Thymus (tissue), 11 donors: Measurements from ENCODE around the gene PDK4. TPM values are rescaled to one million over a fixed set of nuclear protein-coding genes. Genes with fewer than 3 reads are reported as not detected.

Source experiments
- DNase-seq, 9 donors: peaks; one replicate each; pipeline ENCODE4 v3.0.0-alpha.2; 2013; ENCODE audit warnings: low spot score in 9 of 9, low read depth in 6 of 9, missing footprints in 1 of 9
- H3K27ac ChIP-seq, 2 donors: one replicate each; pipeline ENCODE4 v1.5.1; 2013; ENCODE audit warnings: control low read depth in 1 of 2, low read depth in 1 of 2, low read length in 1 of 2, mild to moderate bottlenecking in 1 of 2, moderate library complexity in 1 of 2
- H3K27me3 ChIP-seq, 2 donors: one replicate each; pipeline ENCODE4 v1.5.1; 2013; ENCODE audit warnings: low read length in 1 of 2; ENCODE audit not compliant: control insufficient read depth in 2 of 2, insufficient read depth in 1 of 2
- H3K36me3 ChIP-seq, 2 donors: one replicate each; pipeline ENCODE4 v1.5.1; 2013; ENCODE audit warnings: low read length in 1 of 2, mild to moderate bottlenecking in 1 of 2, moderate library complexity in 1 of 2; ENCODE audit not compliant: control insufficient read depth in 2 of 2, insufficient read depth in 2 of 2
- H3K4me1 ChIP-seq, 2 donors: one replicate each; pipeline ENCODE4 v1.5.1; 2013; ENCODE audit warnings: low read length in 2 of 2; ENCODE audit not compliant: control insufficient read depth in 2 of 2, insufficient read depth in 2 of 2
- H3K4me3 ChIP-seq, 2 donors: one replicate each; pipeline ENCODE4 v1.5.1; 2013; ENCODE audit warnings: low read length in 2 of 2, control low read depth in 1 of 2, mild to moderate bottlenecking in 1 of 2
- H3K9me3 ChIP-seq, 2 donors: one replicate each; pipeline ENCODE4 v1.5.1; 2013; ENCODE audit warnings: low read length in 1 of 2, mild to moderate bottlenecking in 1 of 2; ENCODE audit not compliant: control insufficient read depth in 2 of 2, insufficient read depth in 1 of 2
- WGBS: extraction: QIAGEN DNeasy Blood & Tissue Kit; methylation state at CpG from one replicate; pipeline ENCODE4 v1.1.7; 2013; 5-methylcytosine and 5-hydroxymethylcytosine counted together
- polyA plus RNA-seq: library from polyadenylated mRNA; stranded (reverse); fragments of 200-250 nt; gene quantifications from one replicate; pipeline ENCODE4 v1.2.3, GENCODE V29; 2013
- total RNA-seq: library from RNA; stranded (reverse); fragments of 120-200 nt; gene quantifications from one replicate; pipeline ENCODE4 v1.2.4, GENCODE V29; 2013
- donor health status: healthy.

Gene PDK4
- total and polyA plus RNA-seq, 2 donors = 4.6 to 153 TPM

DNA sequence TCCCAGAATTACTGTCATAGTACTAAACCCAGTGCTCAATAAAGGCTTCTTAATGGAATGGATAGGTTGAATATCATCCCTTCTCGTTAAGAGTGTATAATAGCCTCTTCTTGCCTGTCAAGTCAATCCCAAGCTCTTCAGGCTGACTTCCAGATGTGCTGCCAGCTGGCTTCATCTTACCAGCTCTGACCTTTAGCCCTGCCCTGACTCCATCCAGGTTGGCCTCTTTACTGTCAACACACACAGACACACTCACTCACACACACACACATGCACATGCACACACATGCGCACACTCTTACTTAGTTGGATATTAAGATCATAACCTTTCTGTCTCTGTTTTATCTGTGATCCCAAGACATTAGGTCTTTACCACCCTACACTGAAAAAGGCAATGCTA lies 61.5 kb downstream of the PDK4 start:
- DNase-seq = no peak
- no peaks in the 10 kb centered on the region for H3K4me1 ChIP-seq
- H3K27ac ChIP-seq = no peak overlapping the region
- WGBS = 89% methylated on average over 2 of the region's 2 CpGs
- no peak overlapping the region for H3K4me3 ChIP-seq
- H3K27me3 ChIP-seq = no peaks in the 10 kb centered on the region
- no peaks in the 10 kb centered on the region for H3K36me3 ChIP-seq
- H3K9me3 ChIP-seq = no peaks in the 10 kb centered on the region

Other genes with a start within 250 kb of the PDK4 start
- 3.2 TPM for gene PON3, start 200.1 kb downstream of the PDK4 start, total RNA-seq
- gene PON3, start 200.1 kb downstream of the PDK4 start, polyA plus RNA-seq = 5.5 TPM
- 21.6 TPM for gene PON2, start 161.5 kb downstream of the PDK4 start, total RNA-seq
- 59.0 TPM for gene PON2, start 161.5 kb downstream of the PDK4 start, polyA plus RNA-seq
- 0.38 TPM for gene ASB4, start 110.6 kb downstream of the PDK4 start, total RNA-seq
- 0.98 TPM for gene ASB4, start 110.6 kb downstream of the PDK4 start, polyA plus RNA-seq
- 2.5 TPM for gene DYNC1I1, start 176.0 kb upstream of the PDK4 start, total RNA-seq
- 6.3 TPM for gene DYNC1I1, start 176.0 kb upstream of the PDK4 start, polyA plus RNA-seq